ENCODE results near the gene ANXA7. TPM values are rescaled to one million over a fixed set of nuclear protein-coding genes. Genes with fewer than 3 reads are reported as not detected.

The ANXA7 gene
- polyA plus RNA-seq, 2 of the 4 experiments (the other 2 are of a cell fraction) = 96.2 to 150 TPM

GRCh38 chr10:73426318-73426717 is 12.5 kb upstream of the ANXA7 start:
- ATAC-seq (no peak), FAIRE-seq (no peak), DNase-seq (ENCODE audit: low read depth in 1 of 2, low spot score in 1 of 2) (no peak)
- ChIA-PET POLR2A (no interaction called here), CTCF (interaction anchor here (0.6 kb wide), 1 partner anchor 68 kb away, joined by 4 read pairs; the partner anchor contains the start of gene CFAP70)
- Histone ChIP-seq H3K27ac (no peak overlapping the region), H3K9me3 (no peaks in the 10 kb centered on the region), H3K4me1 (no peaks in the 10 kb centered on the region), H3K4me2 (no peak overlapping the region), H3K4me3 (no peak overlapping the region)
- 95% methylated on average over 4 of the region's 4 CpGs for WGBS (ENCODE audit: missing lambda C conversion rate)
- TF ChIP-seq RCOR1 (IDR thresholded peaks at IDR 0.05; ENCODE audit: low read depth, low read length) = no peak
- no peak for TF ChIP-seq RAD21 (conservative IDR thresholded peaks at IDR 0.05 in 1 of 2, IDR thresholded peaks at IDR 0.05 in 1 of 2)
- no peak for TF ChIP-seq CBX2 (IDR thresholded peaks at IDR 0.05; ENCODE audit: borderline replicate concordance, low read depth)
- no peak for TF ChIP-seq MAFK (IDR thresholded peaks at IDR 0.05; ENCODE audit: partially characterized antibody)
- TF ChIP-seq EHMT2 (IDR thresholded peaks at IDR 0.05; ENCODE audit: low read depth) = no peak
- TF ChIP-seq KDM1A (IDR thresholded peaks at IDR 0.05; ENCODE audit: low read depth) = no peak
- no peak for TF ChIP-seq ZNF302 (CRISPR knock-in tag; IDR thresholded peaks at IDR 0.05)
- no peak for TF ChIP-seq PHF8 (IDR thresholded peaks at IDR 0.05; ENCODE audit: borderline replicate concordance, low read depth)
- TF ChIP-seq SREBF2 (IDR thresholded peaks at IDR 0.05) = no peak
- TF ChIP-seq HOXA7 (CRISPR knock-in tag; IDR thresholded peaks at IDR 0.05) = no peak
- no peak for TF ChIP-seq GATA3 (IDR thresholded peaks at IDR 0.05; ENCODE audit: borderline replicate concordance)
- TF ChIP-seq HEYL (CRISPR knock-in tag; IDR thresholded peaks at IDR 0.05) = no peak
- TF ChIP-seq NR3C1 (IDR thresholded peaks at IDR 0.05) = no peak
- TF ChIP-seq, protein P1, sequence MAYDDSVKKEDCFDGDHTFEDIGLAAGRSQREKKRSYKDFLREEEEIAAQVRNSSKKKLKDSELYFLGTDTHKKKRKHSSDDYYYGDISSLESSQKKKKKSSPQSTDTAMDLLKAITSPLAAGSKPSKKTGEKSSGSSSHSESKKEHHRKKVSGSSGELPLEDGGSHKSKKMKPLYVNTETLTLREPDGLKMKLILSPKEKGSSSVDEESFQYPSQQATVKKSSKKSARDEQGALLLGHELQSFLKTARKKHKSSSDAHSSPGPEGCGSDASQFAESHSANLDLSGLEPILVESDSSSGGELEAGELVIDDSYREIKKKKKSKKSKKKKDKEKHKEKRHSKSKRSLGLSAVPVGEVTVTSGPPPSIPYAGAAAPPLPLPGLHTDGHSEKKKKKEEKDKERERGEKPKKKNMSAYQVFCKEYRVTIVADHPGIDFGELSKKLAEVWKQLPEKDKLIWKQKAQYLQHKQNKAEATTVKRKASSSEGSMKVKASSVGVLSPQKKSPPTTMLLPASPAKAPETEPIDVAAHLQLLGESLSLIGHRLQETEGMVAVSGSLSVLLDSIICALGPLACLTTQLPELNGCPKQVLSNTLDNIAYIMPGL (CRISPR knock-in tag; IDR thresholded peaks at IDR 0.05; ENCODE audit: borderline replicate concordance) = no peak
- no peak for TF ChIP-seq JUN (IDR thresholded peaks at IDR 0.05)
- TF ChIP-seq, protein P2, sequence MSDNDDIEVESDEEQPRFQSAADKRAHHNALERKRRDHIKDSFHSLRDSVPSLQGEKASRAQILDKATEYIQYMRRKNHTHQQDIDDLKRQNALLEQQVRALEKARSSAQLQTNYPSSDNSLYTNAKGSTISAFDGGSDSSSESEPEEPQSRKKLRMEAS (IDR thresholded peaks at IDR 0.05) = no peak
- no peak for TF ChIP-seq ESRRA (IDR thresholded peaks at IDR 0.05; ENCODE audit: borderline replicate concordance, low read length)
- no peak for TF ChIP-seq FOXS1 (CRISPR knock-in tag; IDR thresholded peaks at IDR 0.05)
- no peak for TF ChIP-seq MYC (IDR thresholded peaks at IDR 0.05; ENCODE audit: borderline replicate concordance, low read length)
- no peak for TF ChIP-seq SMC3 (IDR thresholded peaks at IDR 0.05)

GRCh38 chr10:73424478-73424877 is 10.6 kb upstream of the ANXA7 start:
- Histone ChIP-seq H3K4me2 (no peak overlapping the region), H3K9me3 (no peaks in the 10 kb centered on the region), H3K27ac (no peak overlapping the region), H3K4me3 (no peak overlapping the region), H3K4me1 (peaks cover 5% of the 10 kb centered on the region; the same call in 2 of the 3 replicates)
- DNase-seq (ENCODE audit: low read depth in 1 of 2, low spot score in 1 of 2) = no peak
- CTCF ChIA-PET = no interaction called here
- no peak for FAIRE-seq
- ATAC-seq = no peak
- POLR2A ChIA-PET = no interaction called here
- 89% methylated on average over 3 of the region's 3 CpGs for WGBS (ENCODE audit: missing lambda C conversion rate)
- TF ChIP-seq, protein P2 (IDR thresholded peaks at IDR 0.05) = no peak
- TF ChIP-seq KDM1A (IDR thresholded peaks at IDR 0.05; ENCODE audit: low read depth) (no peak), EHMT2 (IDR thresholded peaks at IDR 0.05; ENCODE audit: low read depth) (no peak), ATOH8 (CRISPR knock-in tag; IDR thresholded peaks at IDR 0.05; ENCODE audit: low read depth) (no peak), KDM5A (IDR thresholded peaks at IDR 0.05) (no peak), TP53 (CRISPR knock-in tag; IDR thresholded peaks at IDR 0.05) (no peak), CBX8 (IDR thresholded peaks at IDR 0.05) (no peak), ZNF302 (CRISPR knock-in tag; IDR thresholded peaks at IDR 0.05) (no peak), ESRRA (IDR thresholded peaks at IDR 0.05; ENCODE audit: borderline replicate concordance, low read length) (no peak), REST (IDR thresholded peaks at IDR 0.05) (no peak), BHLHE40 (IDR thresholded peaks at IDR 0.05; ENCODE audit: low read depth, low read length) (no peak), JUNB (IDR thresholded peaks at IDR 0.05) (no peak), FOSL2 (IDR thresholded peaks at IDR 0.05) (no peak), FOSL2 (CRISPR knock-in tag; IDR thresholded peaks at IDR 0.05) (no peak), ZSCAN20 (CRISPR knock-in tag; IDR thresholded peaks at IDR 0.05) (no peak), NFE2L2 (conservative IDR thresholded peaks at IDR 0.05; ENCODE audit: low read length) (no peak), CEBPB (IDR thresholded peaks at IDR 0.05) (no peak)
- TF ChIP-seq, protein P1 (CRISPR knock-in tag; IDR thresholded peaks at IDR 0.05; ENCODE audit: borderline replicate concordance) = no peak

Measured in A549 (cell line).